Nephron progenitor cell (in vitro differentiated cells): ENCODE results near the gene ZNF618.

Source experiments
- DNase-seq: peaks from one replicate; pipeline ENCODE4 v3.0.0; 2021
- H3K27ac Mint-ChIP-seq: 2 replicates; pipeline ENCODE4 v1.8.0; 2021; ENCODE audit warnings: mild to moderate bottlenecking, moderate library complexity, mixed read lengths
- H3K27me3 Mint-ChIP-seq: 2 replicates; pipeline ENCODE4 v1.8.0; 2021; ENCODE audit warnings: mild to moderate bottlenecking, low read depth, mixed read lengths; ENCODE audit not compliant: poor library complexity
- H3K36me3 Mint-ChIP-seq: 2 replicates; pipeline ENCODE4 v1.8.0; 2021; ENCODE audit warnings: low read depth, mixed read lengths
- H3K4me1 Mint-ChIP-seq: 2 replicates; pipeline ENCODE4 v1.8.0; 2021; ENCODE audit warnings: mixed read lengths
- H3K4me3 Mint-ChIP-seq: 2 replicates; pipeline ENCODE4 v1.8.0; 2021; ENCODE audit warnings: mild to moderate bottlenecking, moderate library complexity, mixed read lengths
- H3K9me3 Mint-ChIP-seq: 2 replicates; pipeline ENCODE4 v1.8.0; 2021; ENCODE audit warnings: mild to moderate bottlenecking, moderate library complexity, mixed read lengths
- TF ChIP-seq, protein P1 (sequence below): fragments of 200-600 bp; sonication (generic); IDR thresholded peaks from 2 replicates; pipeline ENCODE4 v1.5.0; 2021; ENCODE audit warnings: antibody characterized with exemption

ZNF618 gene

DNA sequence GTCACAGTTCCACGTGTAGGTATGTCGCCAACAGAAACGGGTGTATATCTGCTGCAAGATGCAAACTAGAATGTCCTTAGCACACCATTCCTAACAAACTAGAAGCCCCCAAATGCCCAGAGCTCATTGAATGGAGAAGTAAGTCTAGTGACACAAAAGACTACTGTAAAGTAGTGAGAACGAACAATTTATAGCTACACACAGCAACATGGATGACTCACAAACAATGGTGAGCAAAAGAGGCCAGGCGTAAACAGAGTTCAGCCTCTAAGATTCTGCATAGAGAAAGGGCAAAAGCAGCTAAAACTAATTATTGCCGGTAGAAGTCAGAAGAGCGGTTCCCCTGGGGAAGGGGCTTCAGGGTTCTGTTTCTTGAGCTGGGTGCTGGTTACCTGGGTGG, 127.2 kb downstream of the ZNF618 start:
- Mint-ChIP-seq H3K4me1 (peaks cover 2% of the 10 kb centered on the region), H3K4me3 (no peak overlapping the region), H3K27me3 (no peaks in the 10 kb centered on the region), H3K27ac (no peak overlapping the region), H3K36me3 (peaks cover 48% of the 10 kb centered on the region), H3K9me3 (no peaks in the 10 kb centered on the region)
- TF ChIP-seq, protein P1, sequence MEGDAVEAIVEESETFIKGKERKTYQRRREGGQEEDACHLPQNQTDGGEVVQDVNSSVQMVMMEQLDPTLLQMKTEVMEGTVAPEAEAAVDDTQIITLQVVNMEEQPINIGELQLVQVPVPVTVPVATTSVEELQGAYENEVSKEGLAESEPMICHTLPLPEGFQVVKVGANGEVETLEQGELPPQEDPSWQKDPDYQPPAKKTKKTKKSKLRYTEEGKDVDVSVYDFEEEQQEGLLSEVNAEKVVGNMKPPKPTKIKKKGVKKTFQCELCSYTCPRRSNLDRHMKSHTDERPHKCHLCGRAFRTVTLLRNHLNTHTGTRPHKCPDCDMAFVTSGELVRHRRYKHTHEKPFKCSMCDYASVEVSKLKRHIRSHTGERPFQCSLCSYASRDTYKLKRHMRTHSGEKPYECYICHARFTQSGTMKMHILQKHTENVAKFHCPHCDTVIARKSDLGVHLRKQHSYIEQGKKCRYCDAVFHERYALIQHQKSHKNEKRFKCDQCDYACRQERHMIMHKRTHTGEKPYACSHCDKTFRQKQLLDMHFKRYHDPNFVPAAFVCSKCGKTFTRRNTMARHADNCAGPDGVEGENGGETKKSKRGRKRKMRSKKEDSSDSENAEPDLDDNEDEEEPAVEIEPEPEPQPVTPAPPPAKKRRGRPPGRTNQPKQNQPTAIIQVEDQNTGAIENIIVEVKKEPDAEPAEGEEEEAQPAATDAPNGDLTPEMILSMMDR, result no peak
- DNase-seq, result no peak

DNA sequence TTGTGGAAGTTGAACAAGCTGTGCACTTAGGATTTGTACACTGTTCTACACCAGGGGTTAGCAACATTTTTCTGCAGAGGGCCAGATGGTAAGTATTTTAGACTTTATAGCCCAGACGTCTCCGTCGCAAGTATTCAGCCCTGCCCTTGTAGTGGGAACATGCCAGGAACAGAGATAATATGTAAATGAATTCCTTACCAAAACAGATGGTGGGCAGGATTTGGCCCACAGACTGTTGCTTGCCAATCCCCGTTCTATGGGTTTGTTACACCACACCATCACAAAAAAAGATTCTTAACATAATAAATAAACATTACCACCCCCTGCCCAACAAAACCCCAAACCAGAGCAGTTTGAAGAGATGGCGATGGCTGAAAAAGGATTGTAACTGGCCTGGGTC, 127.6 kb downstream of the ZNF618 start:
- DNase-seq, result no peak
- Mint-ChIP-seq H3K4me1 (no peaks in the 10 kb centered on the region), H3K9me3 (no peaks in the 10 kb centered on the region), H3K27me3 (no peaks in the 10 kb centered on the region), H3K27ac (no peak overlapping the region), H3K4me3 (no peak overlapping the region), H3K36me3 (peaks cover 51% of the 10 kb centered on the region)
- TF ChIP-seq, protein P1, result no peak

DNA sequence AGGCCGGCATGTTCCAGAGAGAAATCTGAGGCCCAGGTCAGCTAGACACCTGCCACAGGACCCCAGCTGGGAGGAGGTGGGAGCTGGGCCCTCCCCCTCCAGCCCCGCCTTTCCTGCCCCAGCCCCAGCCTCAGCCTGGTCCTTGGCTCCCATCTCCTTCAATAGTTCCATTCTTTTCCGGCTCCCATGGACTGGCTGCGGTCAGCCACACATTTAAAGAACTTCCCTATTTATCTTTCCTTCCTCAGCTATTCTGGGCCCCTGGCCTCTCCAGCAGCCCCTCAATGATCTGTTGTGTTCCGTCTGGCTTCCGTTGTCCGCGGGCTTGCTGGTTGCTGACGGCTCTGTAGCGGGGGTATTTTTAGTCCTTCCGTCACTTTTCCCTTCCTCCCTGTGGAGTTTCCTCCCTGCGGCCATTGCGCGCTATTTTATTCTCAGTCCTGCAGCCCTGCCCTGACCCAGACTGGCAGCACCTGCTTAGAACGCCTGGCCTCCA, 128.2 kb downstream of the ZNF618 start:
- no peak for DNase-seq
- TF ChIP-seq, protein P1, result no peak
- H3K9me3 Mint-ChIP-seq, result no peaks in the 10 kb centered on the region
- no peak overlapping the region for H3K4me3 Mint-ChIP-seq
- no peaks in the 10 kb centered on the region for H3K27me3 Mint-ChIP-seq
- no peaks in the 10 kb centered on the region for H3K4me1 Mint-ChIP-seq
- peaks cover 56% of the 10 kb centered on the region for H3K36me3 Mint-ChIP-seq
- no peak overlapping the region for H3K27ac Mint-ChIP-seq

DNA sequence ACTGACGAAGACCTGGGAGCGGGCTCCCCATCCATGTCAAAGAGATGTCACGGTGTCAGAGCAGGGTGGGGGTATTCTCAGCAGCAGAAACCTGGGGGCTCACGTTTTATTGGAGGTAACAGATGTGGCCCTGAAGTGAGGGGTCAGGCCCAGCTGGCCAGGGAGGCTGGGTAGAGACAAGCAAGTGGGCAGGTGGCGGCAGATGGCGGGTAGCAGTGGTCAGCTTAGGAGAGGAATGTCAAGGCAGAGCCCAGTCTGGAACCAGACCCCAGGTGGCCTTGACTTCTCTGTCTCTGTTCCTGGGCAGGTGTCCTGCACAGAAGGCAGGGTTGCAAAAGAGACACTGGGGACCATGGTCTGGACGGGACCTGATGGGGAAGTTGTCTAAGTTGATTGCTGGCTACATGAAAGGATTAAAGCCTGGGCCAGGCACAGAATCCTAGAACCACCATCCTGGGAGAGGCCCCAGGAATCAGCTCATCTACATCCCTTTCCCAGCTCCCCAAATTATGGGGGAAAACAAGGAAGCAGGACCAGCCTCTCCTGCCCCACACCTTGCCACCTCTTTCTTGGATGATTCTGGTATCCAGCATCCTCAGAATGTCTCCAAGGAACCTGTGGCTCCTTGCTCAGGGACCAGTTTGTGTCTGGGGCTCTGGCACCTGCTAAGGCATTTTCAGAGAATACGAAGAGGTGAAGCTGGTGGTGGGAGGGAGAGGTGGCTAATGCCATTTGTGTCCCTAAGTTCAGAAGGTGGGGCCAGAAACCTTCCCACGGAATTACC, 129.5 kb downstream of the ZNF618 start:
- no peak overlapping the region for H3K4me3 Mint-ChIP-seq
- H3K36me3 Mint-ChIP-seq, result peaks cover 65% of the 10 kb centered on the region
- TF ChIP-seq, protein P1, result no peak

DNA sequence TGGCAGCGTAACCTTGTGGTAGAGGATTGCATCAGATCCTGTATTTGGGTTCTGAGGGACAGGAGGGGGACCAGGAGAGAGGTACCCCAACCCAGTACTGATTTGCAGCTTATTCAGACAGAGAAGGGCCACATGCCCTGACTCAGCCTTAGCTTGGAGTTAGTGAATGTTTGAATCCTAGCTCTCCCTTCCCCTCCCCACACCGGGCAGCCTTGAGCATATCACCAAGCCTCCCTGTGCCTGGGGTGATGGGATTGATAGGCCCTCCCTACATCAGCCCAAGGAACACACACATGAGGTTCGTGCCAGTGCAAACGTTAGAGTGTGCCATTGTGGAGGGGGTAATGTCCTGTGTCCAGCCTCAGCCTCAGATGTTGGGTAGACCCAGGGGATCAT, 130.0 kb downstream of the ZNF618 start:
- TF ChIP-seq, protein P1, result no peak
- H3K36me3 Mint-ChIP-seq, result peaks cover 70% of the 10 kb centered on the region
- DNase-seq, result no peak

More for the DNA sequence above, 129.5 kb downstream of the ZNF618 start:
- Mint-ChIP-seq H3K27me3 (no peaks in the 10 kb centered on the region), H3K27ac (no peak overlapping the region), H3K4me1 (no peaks in the 10 kb centered on the region), H3K9me3 (no peaks in the 10 kb centered on the region)
- no peak for DNase-seq

More for the DNA sequence above, 130.0 kb downstream of the ZNF618 start:
- Mint-ChIP-seq H3K9me3 (no peaks in the 10 kb centered on the region), H3K27me3 (no peaks in the 10 kb centered on the region), H3K4me3 (no peak overlapping the region), H3K4me1 (no peaks in the 10 kb centered on the region), H3K27ac (no peak overlapping the region)
